WERI-Rb-1 (cell line): Measurements from ENCODE around the gene ACOT9.
A peak's percentile ranks its signal among the peaks of the same experiment; 100 is the strongest.

Source experiments
- DNase-seq: peaks from one replicate; pipeline ENCODE4 v3.0.0-alpha.2; 2020
- H3K27ac ChIP-seq: fragments of 250-450 bp; sonication (Bioruptor Pico); 2 replicates; pipeline ENCODE4 v1.5.1; 2020; ENCODE audit warnings: mild to moderate bottlenecking, moderate library complexity
- H3K27me3 ChIP-seq: fragments of 250-450 bp; sonication (Bioruptor Pico); 2 replicates; pipeline ENCODE4 v1.5.1; 2021; ENCODE audit warnings: mild to moderate bottlenecking, low read depth, moderate library complexity; ENCODE audit not compliant: insufficient read depth, severe bottlenecking
- H3K36me3 ChIP-seq: fragments of 250-450 bp; sonication (Bioruptor Pico); 2 replicates; pipeline ENCODE4 v1.5.1; 2020; ENCODE audit warnings: mild to moderate bottlenecking, moderate library complexity
- H3K4me3 ChIP-seq: 2 replicates; pipeline ENCODE4 v1.5.1; 2011; ENCODE audit warnings: low read depth, mild to moderate bottlenecking, control low read depth, low read length
- H3K9me3 ChIP-seq: fragments of 250-450 bp; sonication (Bioruptor Pico); 2 replicates; pipeline ENCODE4 v1.5.1; 2021; ENCODE audit warnings: mild to moderate bottlenecking, moderate library complexity; ENCODE audit not compliant: severe bottlenecking
- CTCF ChIP-seq: IDR thresholded peaks from 2 replicates; pipeline ENCODE4 v1.5.1; 2011; ENCODE audit warnings: low read depth, mild to moderate bottlenecking, control low read depth, inconsistent platforms, low read length

The ACOT9 gene

GRCh38 chrX:23787745-23788118 is 44.7 kb upstream of the ACOT9 start:
- H3K27me3 ChIP-seq, result peaks cover 3% of the 10 kb centered on the region
- H3K36me3 ChIP-seq, result no peaks in the 10 kb centered on the region
- H3K4me3 ChIP-seq, result no peak overlapping the region
- no peaks in the 10 kb centered on the region for H3K9me3 ChIP-seq
- no peak overlapping the region for H3K27ac ChIP-seq
- no peak for DNase-seq
- TF ChIP-seq CTCF, result no peak

GRCh38 chrX:23786268-23786815 is 43.3 kb upstream of the ACOT9 start:
- Histone ChIP-seq H3K27ac (no peak overlapping the region), H3K9me3 (no peaks in the 10 kb centered on the region), H3K27me3 (peaks cover 3% of the 10 kb centered on the region), H3K4me3 (no peak overlapping the region), H3K36me3 (no peaks in the 10 kb centered on the region)
- DNase-seq, result no peak
- no peak for TF ChIP-seq CTCF

- no peak for DNase-seq
- Histone ChIP-seq H3K4me3 (no peak overlapping the region), H3K36me3 (no peaks in the 10 kb centered on the region), H3K27me3 (peaks cover 3% of the 10 kb centered on the region), H3K27ac (no peak overlapping the region), H3K9me3 (no peaks in the 10 kb centered on the region)
- TF ChIP-seq CTCF, result no peak
These were observed 42.5 kb upstream of the ACOT9 start for GRCh38 chrX:23785580-23785979.

- H3K4me3 ChIP-seq, result no peak overlapping the region
- no peaks in the 10 kb centered on the region for H3K9me3 ChIP-seq
- H3K36me3 ChIP-seq, result no peaks in the 10 kb centered on the region
- no peak for DNase-seq
- H3K27ac ChIP-seq, result no peak overlapping the region
- no peak for TF ChIP-seq CTCF
- H3K27me3 ChIP-seq, result no peaks in the 10 kb centered on the region
These were observed 41.6 kb upstream of the ACOT9 start for GRCh38 chrX:23784470-23785331.

- no peaks in the 10 kb centered on the region for H3K36me3 ChIP-seq
- H3K27ac ChIP-seq, result no peak overlapping the region
- peak overlapping the region; percentile 75 for H3K4me3 ChIP-seq
- no peaks in the 10 kb centered on the region for H3K27me3 ChIP-seq
- TF ChIP-seq CTCF, result no peak
- H3K9me3 ChIP-seq, result no peaks in the 10 kb centered on the region
- DNase-seq, result no peak
These were observed 40.8 kb upstream of the ACOT9 start for GRCh38 chrX:23783589-23784469.
